Skeletal muscle tissue (tissue), 4 donors: ENCODE data around the gene SNAI1. TPM values are rescaled to one million over a fixed set of nuclear protein-coding genes. Genes with fewer than 3 reads are reported as not detected.

Experiments used
- H3K27ac ChIP-seq: one replicate; pipeline ENCODE4 v1.7.0; 2013; ENCODE audit warnings: mild to moderate bottlenecking, low read depth, low read length, inconsistent platforms
- H3K27me3 ChIP-seq, 3 donors: one replicate each; pipeline ENCODE4 v1.7.0; 2013; ENCODE audit warnings: low read length in 3 of 3; ENCODE audit not compliant: control insufficient read depth in 3 of 3, insufficient read depth in 3 of 3
- H3K36me3 ChIP-seq, 3 donors: one replicate each; pipeline ENCODE4 v1.7.0; 2013; ENCODE audit warnings: low read length in 3 of 3; ENCODE audit not compliant: control insufficient read depth in 3 of 3, insufficient read depth in 3 of 3
- H3K4me1 ChIP-seq, 3 donors: one replicate each; pipeline ENCODE4 v1.7.0; 2013; ENCODE audit warnings: low read length in 3 of 3, mild to moderate bottlenecking in 3 of 3; ENCODE audit not compliant: control insufficient read depth in 3 of 3, insufficient read depth in 3 of 3
- H3K4me3 ChIP-seq, 3 donors: one replicate each; pipeline ENCODE4 v1.7.0; 2013; ENCODE audit warnings: low read length in 3 of 3
- H3K9ac ChIP-seq, 3 donors: one replicate each; pipeline ENCODE4 v1.7.0; 2013; ENCODE audit warnings: low read length in 3 of 3, mild to moderate bottlenecking in 3 of 3, moderate library complexity in 2 of 3, low read depth in 1 of 3
- H3K9me3 ChIP-seq, 3 donors: one replicate each; pipeline ENCODE4 v1.7.0; 2013; ENCODE audit warnings: low read length in 3 of 3; ENCODE audit not compliant: control insufficient read depth in 3 of 3
- total RNA-seq: library from RNA; depleted of rRNA; stranded (reverse); fragments of >200 nt; gene quantifications from one replicate; pipeline ENCODE4 v1.2.3, GENCODE V29; 2014
- donor health status: Osteomylitis.

SNAI1 gene
- total RNA-seq = 0.52 TPM

GRCh38 chr20:49982346-49983122 is at the start of gene SNAI1:
SNAI1 (plus strand) TSS chr20:49982980; CDS start chr20:49983060, 80 bp downstream.
- H3K9me3 ChIP-seq = no peaks in the 10 kb centered on the region
- no peaks in the 10 kb centered on the region for H3K36me3 ChIP-seq
- H3K4me1 ChIP-seq = peaks cover 45 to 53% (median 50%) of the 10 kb centered on the region in 3 donors
- peak within 1 kb of the TSS; percentile 60 for H3K27ac ChIP-seq
- H3K27me3 ChIP-seq = no peaks in the 10 kb centered on the region
- H3K9ac ChIP-seq = peak within 1 kb of the TSS; percentile 79 to 88 (median 79)
- H3K4me3 ChIP-seq = peak within 1 kb of the TSS; percentile 72 to 81 (median 78)

DNA sequence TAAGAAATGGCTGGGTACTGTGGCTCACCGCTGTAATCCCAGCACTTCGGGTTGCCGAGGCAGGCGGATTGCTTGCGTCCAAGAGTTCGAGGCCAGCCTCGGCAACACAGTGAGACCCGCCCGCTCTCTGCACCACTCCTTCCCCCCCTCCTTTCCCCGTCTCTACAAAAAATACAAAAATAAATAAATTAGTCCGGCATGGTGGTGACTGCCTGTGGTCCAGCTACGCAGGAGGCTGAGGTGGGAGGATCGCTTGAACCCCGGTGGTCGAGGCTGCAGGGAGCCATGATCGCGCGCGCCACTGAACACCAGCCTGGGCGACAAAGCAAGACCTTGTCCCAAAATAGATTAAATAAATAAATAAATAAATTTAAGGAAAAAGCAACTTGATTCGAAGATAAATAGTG is 47.0 kb upstream of the SNAI1 start:
- H3K36me3 ChIP-seq = peaks cover 0 to 4% (median 2%) of the 10 kb centered on the region in 3 donors
- H3K9ac ChIP-seq = peak overlapping the region; percentile 70 to 100 (median 73)
- H3K4me1 ChIP-seq = peaks cover 35 to 40% (median 37%) of the 10 kb centered on the region in 3 donors
- H3K4me3 ChIP-seq = peak overlapping the region; percentile 76 to 81 (median 79)
- H3K27me3 ChIP-seq = no peaks in the 10 kb centered on the region
- H3K27ac ChIP-seq = peak overlapping the region; percentile 98
- H3K9me3 ChIP-seq = no peaks in the 10 kb centered on the region

- Histone ChIP-seq H3K27ac (peak within 1 kb of the TSS; percentile 98), H3K4me3 (peak within 1 kb of the TSS; percentile 76 to 90 (median 81)), H3K9me3 (no peaks in the 10 kb centered on the region), H3K36me3 (peaks cover 3 to 10% (median 7%) of the 10 kb centered on the region in 3 donors), H3K27me3 (no peaks in the 10 kb centered on the region), H3K9ac (peak within 1 kb of the TSS; percentile 93 to 100 (median 99)), H3K4me1 (peaks cover 41 to 44% (median 43%) of the 10 kb centered on the region in 3 donors)
Measured at GRCh38 chr20:49936153-49937026, 46.4 kb upstream of the SNAI1 start, which contains the start of gene RNF114. RNF114 (plus strand) TSS chr20:49936397; CDS start chr20:49936413, 16 bp downstream.

GRCh38 chr20:49937027-49937929 is 45.5 kb upstream of the SNAI1 start:
- Histone ChIP-seq H3K36me3 (peaks cover 11 to 16% (median 13%) of the 10 kb centered on the region in 3 donors), H3K4me1 (peaks cover 44 to 48% (median 47%) of the 10 kb centered on the region in 3 donors), H3K9ac (peak overlapping the region; percentile 93 to 100 (median 99)), H3K4me3 (peak overlapping the region; percentile 76 to 90 (median 81)), H3K27me3 (no peaks in the 10 kb centered on the region), H3K9me3 (no peaks in the 10 kb centered on the region), H3K27ac (peak overlapping the region; percentile 98)

DNA sequence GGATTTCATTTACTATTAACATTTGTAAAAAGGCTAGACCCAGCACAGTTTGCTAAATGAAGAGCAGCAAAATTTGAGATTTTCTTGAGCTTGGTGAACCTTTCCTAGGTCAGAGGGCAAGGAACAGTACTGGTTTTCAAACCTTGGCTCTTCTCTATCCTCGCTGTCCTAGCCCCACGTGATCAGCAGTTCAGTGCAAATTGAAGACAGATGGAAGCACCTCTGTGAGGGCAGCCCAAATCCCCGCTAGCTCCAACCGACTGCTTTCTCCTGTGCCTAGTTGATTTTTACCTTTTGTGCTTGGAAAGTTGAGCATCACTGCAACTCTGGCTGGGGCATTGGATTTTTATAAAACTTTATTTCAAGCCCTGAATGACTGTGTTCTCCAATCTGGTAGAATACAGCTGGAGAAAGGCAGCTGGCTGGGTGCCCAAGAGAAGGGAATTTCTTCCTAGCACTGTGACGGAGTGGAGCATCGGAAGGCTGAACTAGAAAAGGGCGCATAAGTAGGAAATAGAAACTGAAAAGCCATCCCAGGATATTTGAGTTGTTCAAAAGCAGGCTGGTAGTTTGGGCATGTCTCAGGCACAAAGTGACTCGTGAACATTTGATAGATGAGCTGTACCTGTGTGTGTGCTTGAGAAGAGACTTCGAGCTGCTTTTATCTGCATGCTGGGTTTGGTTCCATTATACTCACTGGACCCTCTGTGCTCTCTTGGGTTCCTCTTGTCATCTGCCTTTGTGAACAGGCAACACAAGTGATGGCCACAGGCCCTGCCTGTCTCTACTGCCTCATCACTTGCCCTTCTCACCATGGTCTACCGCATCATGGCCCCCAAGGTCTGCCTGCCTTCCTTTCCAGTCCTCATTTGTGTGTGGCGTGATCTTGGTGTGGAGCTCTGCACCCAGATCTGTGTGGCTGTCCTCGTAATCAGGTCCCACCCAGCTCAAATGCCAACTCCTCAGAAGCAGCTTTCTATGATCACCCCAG is 44.3 kb upstream of the SNAI1 start:
- peak overlapping the region; percentile 76 to 90 (median 81) for H3K4me3 ChIP-seq
- H3K27ac ChIP-seq = peak overlapping the region; percentile 98
- peaks cover 17 to 21% (median 20%) of the 10 kb centered on the region in 3 donors for H3K36me3 ChIP-seq
- no peaks in the 10 kb centered on the region for H3K27me3 ChIP-seq
- H3K4me1 ChIP-seq = peaks cover 47 to 52% (median 48%) of the 10 kb centered on the region in 3 donors
- no peaks in the 10 kb centered on the region for H3K9me3 ChIP-seq
- H3K9ac ChIP-seq = peak overlapping the region; percentile 93 to 100 (median 99)

GRCh38 chr20:49941456-49941855 is 41.3 kb upstream of the SNAI1 start:
- no peak overlapping the region for H3K4me3 ChIP-seq
- no peaks in the 10 kb centered on the region for H3K9me3 ChIP-seq
- peaks cover 42 to 53% (median 49%) of the 10 kb centered on the region in 3 donors for H3K4me1 ChIP-seq
- H3K27ac ChIP-seq = no peak overlapping the region
- no peak overlapping the region for H3K9ac ChIP-seq
- peaks cover 33 to 39% (median 38%) of the 10 kb centered on the region in 3 donors for H3K36me3 ChIP-seq
- no peaks in the 10 kb centered on the region for H3K27me3 ChIP-seq

DNA sequence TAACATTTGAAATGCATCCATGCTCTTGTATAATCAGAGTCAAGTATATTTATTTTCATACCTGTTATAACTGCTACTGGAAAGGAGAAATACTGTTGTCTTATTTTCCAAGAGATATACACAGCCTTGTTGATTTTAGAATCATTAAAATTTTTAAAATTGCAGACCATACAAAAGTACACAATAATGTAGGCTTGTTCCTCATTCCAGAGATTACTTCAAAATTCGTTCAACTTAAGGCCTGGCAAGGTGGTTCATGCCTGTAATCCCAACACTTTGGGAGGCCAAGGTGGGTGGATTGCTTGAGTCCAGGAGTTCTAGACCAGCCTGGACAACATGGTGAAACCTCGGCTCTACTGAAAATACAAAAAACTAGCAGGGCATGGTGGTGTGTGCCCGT is 40.5 kb upstream of the SNAI1 start:
- no peaks in the 10 kb centered on the region for H3K27me3 ChIP-seq
- no peak overlapping the region for H3K27ac ChIP-seq
- H3K9me3 ChIP-seq = no peaks in the 10 kb centered on the region
- no peak overlapping the region for H3K4me3 ChIP-seq
- H3K9ac ChIP-seq = no peak overlapping the region
- H3K36me3 ChIP-seq = peaks cover 37 to 45% (median 41%) of the 10 kb centered on the region in 3 donors
- H3K4me1 ChIP-seq = peaks cover 35 to 50% (median 46%) of the 10 kb centered on the region in 3 donors

GRCh38 chr20:49942942-49943341 is 39.8 kb upstream of the SNAI1 start:
- H3K4me3 ChIP-seq = no peak overlapping the region
- H3K4me1 ChIP-seq = peaks cover 29 to 44% (median 39%) of the 10 kb centered on the region in 3 donors
- H3K27ac ChIP-seq = no peak overlapping the region
- no peaks in the 10 kb centered on the region for H3K9me3 ChIP-seq
- H3K36me3 ChIP-seq = peaks cover 39 to 47% (median 44%) of the 10 kb centered on the region in 3 donors
- H3K9ac ChIP-seq = no peak overlapping the region
- no peaks in the 10 kb centered on the region for H3K27me3 ChIP-seq
